HCEC 1CT (cell line): Measurements from ENCODE around the gene HSD11B1.

ENCODE experiments used
- DNase-seq: peaks from one replicate; pipeline ENCODE4 v3.0.0-alpha.2; 2017

HSD11B1 gene

DNA sequence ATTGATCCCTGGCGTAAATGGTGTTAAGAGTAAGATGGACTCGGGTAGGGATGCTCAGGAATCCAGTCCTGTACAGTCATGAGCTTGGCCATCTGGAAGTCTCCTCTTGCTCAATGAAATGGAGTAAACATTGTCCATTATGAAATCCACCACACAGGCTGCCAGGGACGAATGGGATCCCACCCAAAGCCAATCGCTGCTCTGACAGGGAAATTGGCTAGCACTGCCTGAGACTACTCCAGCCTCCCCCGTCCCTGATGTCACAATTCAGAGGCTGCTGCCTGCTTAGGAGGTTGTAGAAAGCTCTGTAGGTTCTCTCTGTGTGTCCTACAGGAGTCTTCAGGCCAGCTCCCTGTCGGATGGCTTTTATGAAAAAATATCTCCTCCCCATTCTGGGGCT lies at the start of gene HSD11B1:
Gene HSD11B1 (plus strand): TSS at position 263 of the 400 bp plus-strand sequence. CDS start 97 bp downstream, at position 360.
- DNase-seq, result peak; percentile 92

DNA sequence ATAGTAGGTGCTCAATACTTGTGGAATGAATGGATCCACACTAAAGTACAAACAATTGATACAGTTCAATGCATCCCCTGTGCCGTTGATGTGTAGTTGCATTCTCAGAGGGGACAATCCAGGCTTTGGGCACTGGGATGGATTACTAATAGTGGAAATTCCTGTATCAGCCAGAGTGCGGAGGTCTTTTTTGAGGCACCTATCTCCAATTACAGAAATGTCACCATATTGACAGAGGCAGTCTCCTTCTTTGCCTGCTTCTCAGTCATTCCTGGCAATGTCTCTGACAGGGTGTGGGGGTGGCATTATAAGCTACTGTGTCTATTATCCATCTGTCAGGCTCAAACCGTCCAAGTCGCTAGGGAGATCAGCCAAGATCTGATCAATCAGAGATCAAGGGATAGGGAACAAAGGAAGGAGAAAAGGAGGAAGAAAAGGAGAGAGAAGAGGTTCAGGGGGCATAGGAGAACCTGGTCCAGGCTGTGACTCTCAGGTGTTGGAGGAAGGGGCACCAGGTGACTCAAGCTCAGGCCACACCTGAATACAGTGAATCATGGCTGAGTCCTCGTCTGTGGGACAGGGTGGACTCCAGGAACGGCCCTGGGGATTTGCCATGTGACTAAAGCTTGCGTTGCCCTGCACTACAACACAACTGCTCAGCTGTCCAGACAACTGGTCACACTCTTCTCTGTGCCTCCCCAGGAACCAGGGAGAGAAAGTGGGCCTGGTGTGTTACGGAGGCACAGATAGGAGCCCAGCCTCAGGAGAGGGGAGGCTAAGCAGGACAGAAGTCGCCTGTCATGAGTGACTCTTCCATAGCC lies 49.0 kb upstream of the HSD11B1 start:
- no peak for DNase-seq

DNA sequence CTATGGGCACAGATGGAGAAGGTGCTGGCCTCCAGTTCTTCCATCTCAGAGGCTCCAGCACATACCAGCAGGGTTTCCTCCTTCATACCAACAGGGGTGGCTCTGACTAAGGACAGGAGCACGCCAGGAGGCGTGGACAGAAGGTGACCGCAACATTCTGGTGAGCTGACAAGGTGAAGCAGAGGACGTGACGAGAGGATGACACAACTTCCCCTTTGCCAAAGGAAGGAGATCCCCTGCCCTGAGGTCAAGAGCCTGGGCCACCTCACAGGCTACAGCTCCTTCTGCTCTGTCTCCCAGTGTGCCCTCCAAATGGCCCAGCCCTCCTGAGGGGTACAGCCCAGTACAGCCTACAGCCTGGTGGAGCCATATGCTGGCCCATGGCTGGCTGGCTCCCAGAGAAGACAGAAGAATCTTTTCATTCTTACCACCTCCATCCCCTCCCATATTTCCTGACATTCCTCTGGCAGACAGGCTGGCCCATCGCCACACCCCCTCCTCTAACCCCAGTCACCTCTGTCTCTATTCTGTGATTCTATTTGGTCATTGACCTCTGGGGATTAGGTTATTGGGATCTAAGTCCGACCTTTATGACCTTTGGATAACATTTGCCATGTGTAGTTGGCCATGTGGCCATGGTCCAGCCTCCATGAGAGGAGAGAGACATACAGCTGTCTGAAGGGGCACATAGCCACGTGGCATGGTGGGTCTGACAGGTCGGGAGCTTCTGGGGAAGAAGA lies 47.3 kb upstream of the HSD11B1 start:
- peak; percentile 95 for DNase-seq

DNA sequence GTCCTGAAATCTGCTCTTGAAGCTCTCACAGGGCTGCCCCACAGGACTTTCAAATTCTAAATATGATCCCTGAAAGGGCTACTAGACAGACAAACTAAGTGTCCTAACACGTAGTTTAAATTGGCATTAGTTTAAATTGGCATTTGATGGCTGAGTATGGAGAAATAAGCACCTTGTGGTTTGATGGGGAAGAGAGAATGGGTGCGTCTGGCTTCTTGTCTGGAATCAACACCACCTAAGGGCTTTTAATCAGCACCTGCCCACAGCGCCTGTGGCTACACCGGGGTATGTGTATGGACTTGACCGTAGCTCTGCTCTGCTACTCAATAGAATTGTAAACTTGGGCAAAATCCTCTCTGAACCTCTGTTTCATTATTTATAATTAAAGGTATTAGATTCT lies 46.7 kb upstream of the HSD11B1 start:
- DNase-seq, result no peak

DNA sequence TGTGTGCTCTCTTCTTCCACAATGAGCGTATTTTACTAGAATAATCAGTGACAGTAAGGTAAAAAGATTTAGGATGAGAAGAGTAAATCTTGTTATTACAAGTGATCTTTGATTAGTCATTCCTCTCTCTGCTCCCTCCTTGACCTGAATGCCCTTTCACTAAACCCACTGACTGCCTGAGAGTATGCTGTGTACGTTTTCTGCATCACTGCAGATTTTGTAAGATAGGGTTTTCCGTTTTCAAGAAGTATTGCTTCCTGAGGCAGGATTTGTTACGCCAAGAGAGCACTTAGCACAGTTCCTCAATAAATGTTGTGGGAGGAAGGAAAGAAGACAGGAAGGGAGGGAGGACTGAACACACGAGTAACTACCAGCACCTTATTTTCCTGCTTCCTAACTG lies 44.7 kb upstream of the HSD11B1 start:
- DNase-seq, result peak; percentile 66

DNA sequence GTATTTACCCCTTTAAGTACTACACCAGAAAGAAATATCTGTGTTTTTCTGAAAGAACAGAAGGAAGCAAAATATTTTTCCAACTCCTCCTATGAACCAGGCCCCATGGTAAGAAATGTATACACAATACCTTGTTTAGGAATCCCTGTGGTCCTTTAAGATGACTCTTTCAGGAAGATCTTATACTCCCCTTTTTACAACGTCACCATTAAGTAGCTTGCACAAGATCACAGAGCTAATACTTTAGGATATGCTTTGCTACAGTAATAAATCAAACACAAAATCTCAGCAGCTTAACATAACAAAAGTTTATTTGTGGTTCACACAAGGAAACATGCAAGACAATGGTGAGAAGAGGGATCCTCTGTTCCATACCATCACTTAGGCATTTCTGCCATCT lies 43.6 kb upstream of the HSD11B1 start:
- DNase-seq, result peak; percentile 42

DNA sequence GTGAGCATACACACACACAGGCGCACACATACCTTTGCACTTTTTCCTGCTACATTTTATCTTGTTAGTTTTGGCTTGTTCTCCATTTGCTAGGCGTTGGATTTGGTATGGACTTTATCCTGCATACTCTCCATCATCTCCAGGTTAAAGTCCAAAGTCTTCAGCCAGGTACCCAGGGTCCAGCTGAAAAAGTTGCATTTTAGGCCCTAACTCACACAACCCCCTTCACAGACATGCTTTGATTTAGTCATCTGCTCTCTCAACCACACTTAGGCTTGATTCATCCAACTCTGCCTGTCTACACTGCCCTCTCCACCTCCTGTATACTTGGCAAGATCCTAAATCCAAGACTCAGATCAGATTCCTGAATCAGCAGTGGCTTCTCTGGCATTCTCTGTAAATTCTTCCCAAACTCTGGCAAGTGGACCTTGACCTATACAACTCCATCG lies 41.7 kb upstream of the HSD11B1 start:
- peak; percentile 63 for DNase-seq

DNA sequence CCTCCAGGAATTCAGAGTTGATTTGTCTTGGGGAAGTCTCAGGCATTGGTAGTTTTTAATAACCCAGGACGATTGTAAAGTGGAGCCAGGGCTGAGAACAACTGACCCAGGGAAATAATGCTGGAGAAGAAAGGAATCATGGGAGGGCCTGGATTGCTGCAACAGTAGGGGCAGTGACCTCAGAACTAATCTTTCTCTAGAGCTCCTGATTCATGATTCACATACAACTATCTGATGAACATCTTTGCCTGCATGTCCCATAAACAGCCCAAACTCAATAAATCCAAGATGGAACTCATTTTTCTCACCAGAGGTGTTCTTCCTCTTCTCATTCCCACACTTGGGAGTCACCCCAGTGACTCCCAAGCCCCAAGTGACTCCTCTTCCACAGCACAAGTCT lies 37.5 kb upstream of the HSD11B1 start:
- DNase-seq, result no peak

DNA sequence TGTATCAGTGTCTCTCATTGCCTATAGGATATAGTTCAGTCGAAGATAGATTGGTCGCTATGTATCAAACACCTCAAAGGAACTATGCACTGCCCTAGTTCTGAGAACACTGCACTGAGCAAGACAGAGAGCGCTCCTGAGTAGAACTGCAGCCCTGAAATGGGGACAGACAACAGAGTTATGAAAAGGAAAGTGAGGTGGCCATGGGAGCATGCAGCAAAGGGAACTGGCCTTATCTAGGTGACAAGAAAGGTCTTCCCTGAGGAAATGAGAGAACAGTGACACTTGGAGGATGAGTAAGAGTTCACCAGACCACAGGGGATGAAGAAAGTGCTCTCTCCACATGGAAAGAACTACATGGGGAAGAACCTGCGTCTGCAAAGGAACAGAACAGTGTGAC lies 36.9 kb upstream of the HSD11B1 start:
- DNase-seq, result peak; percentile 37

DNA sequence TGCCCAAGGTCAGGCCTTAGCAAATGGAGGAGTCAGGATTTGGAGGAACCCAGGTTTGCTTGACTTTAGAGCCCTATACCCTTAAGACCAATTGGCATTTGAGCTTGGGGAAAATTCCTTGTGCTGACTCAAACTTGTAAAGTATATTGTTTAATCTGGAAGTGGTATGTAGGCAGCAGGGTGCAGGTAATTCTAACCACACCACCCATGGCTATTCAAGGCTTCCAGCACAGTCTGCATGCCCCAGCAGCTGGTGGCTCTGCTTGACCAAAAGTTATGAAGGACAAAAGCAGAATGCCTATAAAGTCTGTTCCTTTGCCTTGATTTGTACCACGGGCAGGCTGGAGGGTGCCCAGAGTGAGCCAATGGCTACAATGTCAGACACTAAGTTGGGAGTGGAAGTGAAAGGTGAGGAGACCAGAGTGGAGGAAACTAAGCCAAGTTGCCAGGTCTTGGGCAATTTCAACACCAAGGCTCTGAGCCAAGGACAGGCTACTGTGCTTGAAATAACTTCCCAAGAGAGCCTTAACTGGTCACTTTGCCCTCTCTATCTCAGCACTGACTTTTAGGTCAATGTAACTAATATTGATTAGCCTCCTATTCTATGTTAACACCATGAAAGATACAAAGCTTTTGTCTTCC lies 34.1 kb upstream of the HSD11B1 start:
- no peak for DNase-seq

DNA sequence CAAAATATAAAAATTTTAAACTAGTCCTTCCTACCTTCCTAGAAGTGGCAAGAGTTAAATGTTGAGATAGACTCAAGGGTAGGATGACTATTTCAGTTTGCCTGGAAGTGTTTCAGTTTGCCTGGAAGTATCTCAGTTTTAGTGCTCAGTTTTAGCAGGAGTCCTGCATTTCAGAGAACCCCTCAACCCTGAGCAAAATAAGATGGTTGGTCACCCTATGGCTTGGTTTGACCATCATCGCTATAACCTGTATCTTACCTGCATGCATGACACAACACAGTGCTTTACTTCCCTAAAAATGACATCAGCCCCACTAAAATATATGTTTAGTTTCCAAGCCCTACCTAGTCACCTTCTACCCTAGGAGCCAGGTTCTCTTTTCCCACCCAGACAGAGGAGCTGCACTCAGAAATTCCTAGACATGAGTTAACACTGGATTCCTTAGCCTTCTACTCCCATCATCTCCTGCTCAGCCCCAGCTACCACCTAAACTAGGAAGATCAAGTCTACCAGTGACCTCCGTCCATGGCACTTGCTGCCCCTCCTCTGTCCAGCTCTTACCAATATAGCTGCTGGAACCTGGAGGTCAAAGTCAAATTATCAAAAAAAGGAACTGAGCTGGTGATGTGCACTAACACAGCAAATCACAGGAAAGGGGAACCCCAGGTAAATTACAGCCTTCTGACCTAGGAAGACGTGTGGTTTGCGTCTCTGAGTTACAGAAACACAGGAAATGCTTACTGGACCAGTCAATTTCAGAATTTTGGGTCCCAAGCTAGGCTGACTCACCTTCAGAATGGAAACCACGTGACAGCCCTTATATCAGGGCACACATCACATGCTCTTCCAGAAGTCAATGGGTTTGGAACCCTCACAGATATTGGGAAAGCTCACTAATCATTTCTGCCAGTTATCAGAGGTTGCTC lies 31.7 kb upstream of the HSD11B1 start:
- peak; percentile 74 for DNase-seq

DNA sequence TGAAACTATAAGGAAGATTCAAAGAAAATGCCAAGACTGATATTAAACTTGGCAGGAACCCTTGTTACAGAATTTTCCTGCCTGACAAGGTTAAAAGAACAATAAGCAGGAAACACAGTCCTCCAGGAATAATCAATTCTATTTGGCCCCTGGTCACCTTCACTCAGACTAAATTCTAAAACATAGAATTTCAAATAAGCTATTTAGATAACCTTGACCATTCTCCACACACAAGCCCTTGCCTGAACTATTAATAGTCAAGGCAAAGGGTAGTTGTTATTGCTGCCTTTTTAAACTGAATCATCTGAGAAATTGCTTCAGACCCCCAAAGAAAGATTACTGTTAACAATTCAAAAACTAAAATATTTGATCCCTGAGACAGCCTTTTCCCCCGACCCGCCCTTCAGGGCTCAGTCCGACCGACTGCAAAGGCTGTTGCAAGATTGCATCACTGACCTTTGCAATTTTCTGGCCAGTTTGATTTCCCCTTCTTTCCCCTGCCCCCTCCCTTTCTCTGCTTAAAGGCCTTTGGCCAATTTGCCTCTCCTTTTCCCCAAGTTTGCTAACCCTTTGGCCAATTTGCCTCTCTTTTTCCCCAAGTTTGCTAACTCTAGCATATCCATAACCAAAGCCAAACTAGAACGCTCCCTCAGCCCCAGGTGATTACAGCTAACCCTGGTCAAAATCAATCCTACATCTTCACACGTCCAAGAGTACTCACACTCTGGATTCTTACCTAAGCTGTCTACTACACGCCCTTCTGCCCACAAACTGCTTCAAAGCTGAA lies 30.8 kb upstream of the HSD11B1 start:
- DNase-seq, result peak; percentile 46

DNA sequence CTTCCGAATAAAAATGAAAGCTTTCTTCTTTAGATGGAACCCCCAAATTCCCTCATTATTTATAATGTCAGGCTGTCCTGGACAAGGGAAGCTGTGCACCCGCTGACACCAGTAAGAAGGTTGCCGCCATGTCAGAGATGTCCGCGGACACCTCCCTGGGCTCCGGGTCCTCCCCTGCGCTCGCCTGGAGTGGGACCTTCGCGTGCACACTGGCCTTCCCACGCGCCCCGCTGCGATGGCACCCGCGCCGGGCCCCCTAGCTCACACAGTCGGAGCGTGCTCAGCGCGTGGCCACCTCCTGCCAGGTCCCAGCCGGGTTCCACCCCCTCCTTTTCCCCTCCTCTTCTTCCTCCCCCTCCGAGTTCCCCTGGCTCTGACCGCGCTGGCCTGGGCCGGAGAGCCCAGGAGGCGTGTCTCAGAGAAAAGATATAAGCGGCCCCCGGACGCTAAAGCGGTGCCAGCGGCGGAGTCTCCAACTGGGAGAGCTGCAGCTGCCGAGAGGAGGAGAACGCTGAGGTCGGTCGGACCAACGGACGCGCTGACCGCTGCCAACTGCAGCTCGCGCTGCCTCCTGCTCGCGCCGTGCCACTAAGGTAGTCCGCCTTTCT lies 29.6 kb upstream of the HSD11B1 start, which contains the start of gene G0S2:
Gene G0S2 (plus strand): TSS at position 456 of the 608 bp plus-strand sequence. CDS start 273 bp downstream, outside the sequence.
- DNase-seq, result peak; percentile 68

DNA sequence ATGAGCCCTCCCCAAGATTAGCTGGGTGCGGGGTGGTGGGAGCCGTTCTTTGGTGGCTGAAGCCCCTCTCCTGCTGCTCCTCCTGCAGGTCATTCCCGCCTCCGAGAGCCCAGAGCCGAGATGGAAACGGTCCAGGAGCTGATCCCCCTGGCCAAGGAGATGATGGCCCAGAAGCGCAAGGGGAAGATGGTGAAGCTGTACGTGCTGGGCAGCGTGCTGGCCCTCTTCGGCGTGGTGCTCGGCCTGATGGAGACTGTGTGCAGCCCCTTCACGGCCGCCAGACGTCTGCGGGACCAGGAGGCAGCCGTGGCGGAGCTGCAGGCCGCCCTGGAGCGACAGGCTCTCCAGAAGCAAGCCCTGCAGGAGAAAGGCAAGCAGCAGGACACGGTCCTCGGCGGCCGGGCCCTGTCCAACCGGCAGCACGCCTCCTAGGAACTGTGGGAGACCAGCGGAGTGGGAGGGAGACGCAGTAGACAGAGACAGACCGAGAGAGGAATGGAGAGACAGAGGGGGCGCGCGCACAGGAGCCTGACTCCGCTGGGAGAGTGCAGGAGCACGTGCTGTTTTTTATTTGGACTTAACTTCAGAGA lies 29.0 kb upstream of the HSD11B1 start:
- DNase-seq, result no peak

DNA sequence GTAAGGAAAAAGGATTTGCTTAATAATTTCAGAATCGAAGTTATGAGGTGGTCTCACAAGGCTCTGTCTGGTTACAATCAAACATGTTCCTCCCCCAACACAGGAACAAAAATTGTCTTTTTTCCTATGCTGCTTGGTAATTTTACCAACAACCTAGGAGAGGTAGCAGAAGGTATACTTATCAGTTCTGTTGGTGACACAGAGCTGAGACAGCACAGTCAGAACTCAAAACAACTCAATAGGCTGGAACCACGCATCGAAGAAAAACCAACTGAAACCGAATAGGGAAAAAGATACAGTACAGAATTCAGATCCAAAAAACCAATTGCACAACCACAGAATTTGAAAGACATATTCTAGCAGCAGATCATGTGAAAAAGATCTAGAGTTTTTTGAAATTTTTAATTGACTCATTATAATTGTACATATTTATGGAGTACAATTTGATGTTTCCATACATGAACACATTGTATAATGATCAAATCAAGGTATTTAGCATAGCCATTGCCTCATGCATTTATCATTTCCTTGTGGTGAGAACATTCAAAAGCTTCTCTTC lies 25.6 kb upstream of the HSD11B1 start:
- DNase-seq, result no peak

DNA sequence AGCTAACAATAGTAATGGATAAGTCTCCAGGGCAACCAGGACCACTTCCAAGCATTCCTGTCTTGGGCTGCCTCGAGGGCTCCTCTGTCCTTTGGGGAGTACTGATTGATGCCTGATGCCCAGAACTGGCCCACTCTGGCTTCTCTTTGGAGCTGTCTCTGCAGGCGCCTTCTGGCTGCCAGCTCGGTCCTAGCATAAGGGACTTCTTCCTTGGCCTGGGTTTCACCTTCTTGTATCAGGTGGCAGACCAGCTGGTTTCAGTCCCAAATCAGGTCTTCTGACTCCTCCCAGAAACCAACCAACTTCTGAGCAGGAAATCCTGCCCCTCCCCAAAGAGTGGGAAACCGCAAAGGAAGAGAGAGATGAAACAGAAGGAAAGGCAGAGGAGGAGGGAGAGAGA lies 18.8 kb upstream of the HSD11B1 start:
- no peak for DNase-seq

DNA sequence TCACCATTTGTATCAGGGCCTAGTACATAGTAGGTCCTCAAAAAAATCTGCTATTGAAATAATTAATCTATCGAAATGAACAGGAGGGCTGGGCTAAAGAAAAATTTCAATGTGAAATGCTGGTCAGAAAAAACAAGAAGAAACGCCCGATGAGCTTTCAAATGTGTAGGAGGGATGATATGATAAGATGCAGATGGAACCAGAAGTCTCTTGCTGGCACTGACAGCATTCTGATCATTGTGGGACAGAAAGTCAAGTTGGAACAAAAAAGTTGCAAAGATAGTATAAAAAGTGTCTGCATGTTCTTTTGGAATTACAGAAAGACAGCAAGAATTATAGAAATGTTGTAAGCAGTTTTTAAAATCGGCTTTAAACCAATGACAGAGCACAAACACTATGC lies 18.3 kb upstream of the HSD11B1 start:
- no peak for DNase-seq

DNA sequence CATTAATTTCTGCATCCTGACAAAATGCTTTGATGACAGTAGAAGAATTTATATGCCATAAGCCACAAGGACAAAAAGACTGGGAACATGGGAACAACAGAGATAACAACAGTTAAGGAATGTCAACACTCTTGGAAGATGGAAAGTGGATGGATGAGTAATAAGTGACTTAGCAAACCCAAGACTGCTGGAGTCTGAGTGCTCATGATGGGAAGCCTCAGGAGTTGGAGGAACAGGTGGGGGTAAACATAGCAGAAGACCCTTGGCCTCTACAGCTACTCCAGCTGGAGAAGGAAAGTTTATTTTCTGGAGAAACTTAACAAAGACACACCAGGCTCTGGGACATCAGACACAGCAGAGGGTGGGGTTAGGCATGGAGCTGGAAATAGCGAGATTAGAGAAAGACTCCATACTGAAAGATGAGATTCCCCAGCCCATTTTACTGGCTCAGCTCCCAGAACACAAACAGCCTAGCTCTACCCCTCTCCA lies 15.9 kb upstream of the HSD11B1 start:
- peak; percentile 67 for DNase-seq

DNA sequence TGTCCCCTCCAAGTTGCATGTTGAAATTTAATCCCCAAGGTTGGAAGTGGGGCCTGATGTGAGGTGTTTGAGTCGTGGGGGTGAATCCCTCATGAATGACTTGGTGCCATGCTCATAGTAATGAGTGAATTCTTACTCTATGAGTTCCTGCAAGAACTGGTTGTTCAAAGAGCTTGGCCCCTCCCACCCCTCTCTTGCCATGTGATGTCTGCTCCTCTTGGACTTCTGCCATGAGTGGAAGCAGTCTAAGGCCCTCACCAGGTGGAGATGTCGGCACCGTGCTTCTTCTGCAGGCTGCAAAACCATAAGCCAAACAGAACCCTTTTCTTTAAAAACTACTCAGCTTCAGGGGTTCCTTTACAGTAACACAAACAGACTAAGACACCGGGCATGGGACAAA lies 15.2 kb upstream of the HSD11B1 start:
- no peak for DNase-seq

DNA sequence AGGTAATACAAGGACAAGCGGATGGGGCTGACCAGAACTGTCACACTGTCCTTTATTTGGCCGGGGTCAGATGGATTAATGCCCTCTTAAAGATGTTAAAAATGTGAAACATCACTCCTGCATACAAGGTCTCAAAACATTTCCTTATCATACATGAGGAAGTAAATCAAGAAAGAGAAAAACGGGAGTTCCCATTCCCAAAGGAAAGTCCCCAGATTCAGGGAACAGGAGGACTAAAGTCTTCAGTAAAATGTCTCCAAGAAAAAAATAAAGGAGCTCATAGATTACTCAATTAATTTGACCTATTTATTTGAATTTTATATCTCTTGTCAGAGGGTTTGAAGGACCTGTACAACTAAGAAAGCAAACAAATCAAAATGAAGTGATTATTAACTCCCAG lies 13.4 kb upstream of the HSD11B1 start:
- no peak for DNase-seq
